GM12874 (cell line): ENCODE results near the gene VAMP2.

Experiments
- CTCF ChIP-seq: IDR thresholded peaks from 2 replicates; pipeline ENCODE4 v1.5.1; 2011; ENCODE audit warnings: low read depth, mild to moderate bottlenecking, control low read depth, low read length, moderate library complexity; ENCODE audit not compliant: insufficient read depth

VAMP2 gene

GRCh38 chr17:8122924-8123694 is 39.6 kb downstream of the VAMP2 start:
- TF ChIP-seq CTCF, result no peak

DNA sequence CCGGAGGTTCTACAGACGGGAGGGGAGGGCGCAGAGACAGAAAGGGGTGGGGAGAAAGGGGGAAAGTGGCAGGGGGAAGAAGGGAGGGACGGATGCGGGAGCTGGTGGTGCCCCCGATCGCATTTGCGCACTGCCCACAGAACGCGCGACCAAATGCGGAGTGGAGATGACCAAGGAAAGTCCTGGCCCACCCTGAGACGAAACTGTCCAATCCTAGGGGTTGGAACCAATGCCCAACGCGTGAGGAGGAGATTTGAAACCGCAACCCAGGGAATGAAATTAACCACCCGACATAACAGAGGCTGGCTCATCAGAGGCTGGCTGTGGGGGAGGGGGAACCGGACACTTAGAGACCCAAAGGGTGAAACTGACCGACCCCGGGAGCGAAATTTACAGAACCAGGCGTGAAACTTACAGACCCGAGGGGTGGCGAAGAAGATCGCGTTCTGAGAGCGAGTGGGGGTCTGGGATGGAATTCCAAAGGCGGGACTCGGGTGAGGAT is 40.3 kb downstream of the VAMP2 start:
- no peak for TF ChIP-seq CTCF

DNA sequence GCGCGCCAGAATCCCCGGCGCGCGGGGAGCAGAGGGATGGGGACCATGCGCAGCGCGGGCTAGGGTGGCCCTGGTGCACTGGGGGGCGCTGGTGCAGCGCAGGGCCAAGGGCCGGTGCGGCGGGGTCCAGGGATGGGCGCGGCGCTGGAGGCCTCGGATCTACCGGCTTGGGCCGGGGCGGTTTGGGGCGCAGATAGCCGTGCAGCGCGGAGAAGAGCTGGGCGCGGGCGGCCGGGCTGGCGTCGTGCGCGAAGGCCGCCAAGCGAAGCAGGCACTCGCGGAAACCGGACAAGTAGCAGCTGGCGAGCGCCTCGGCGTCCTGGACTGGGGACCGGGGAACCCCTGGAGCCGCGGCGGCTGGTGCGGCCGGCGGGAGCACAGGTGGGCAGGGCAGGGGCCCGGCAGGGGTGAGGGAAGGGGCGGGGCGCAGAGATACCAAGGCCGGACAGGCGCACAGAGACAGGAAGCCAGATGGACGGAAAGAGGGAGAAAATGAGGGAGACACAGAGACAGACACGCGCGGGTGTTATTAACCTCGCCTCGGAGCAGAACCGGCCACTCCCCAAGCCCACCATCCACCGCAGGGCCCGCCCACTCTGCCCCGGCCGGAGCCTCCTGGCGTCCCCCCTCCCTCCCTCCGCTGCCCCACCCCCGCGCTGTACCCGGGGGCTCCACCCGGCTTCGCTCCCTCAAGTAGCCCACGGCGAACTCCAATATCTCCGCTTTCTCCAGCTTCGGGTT is 40.9 kb downstream of the VAMP2 start:
- TF ChIP-seq CTCF, result peak; percentile 86

DNA sequence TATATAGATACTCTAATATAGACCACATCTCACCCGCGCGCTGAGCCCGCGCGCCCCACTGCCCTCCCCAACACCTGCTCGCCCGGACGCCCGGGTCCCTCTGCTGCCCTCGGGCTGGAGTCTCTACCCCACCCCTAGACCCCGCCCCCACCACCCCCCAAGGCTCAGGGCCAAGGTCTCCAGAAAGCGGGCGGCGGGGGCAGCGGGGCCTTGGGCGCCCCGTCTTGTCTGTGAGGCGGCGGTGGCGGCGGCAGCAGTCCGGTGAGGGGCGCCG is 41.4 kb downstream of the VAMP2 start:
- TF ChIP-seq CTCF, result no peak

DNA sequence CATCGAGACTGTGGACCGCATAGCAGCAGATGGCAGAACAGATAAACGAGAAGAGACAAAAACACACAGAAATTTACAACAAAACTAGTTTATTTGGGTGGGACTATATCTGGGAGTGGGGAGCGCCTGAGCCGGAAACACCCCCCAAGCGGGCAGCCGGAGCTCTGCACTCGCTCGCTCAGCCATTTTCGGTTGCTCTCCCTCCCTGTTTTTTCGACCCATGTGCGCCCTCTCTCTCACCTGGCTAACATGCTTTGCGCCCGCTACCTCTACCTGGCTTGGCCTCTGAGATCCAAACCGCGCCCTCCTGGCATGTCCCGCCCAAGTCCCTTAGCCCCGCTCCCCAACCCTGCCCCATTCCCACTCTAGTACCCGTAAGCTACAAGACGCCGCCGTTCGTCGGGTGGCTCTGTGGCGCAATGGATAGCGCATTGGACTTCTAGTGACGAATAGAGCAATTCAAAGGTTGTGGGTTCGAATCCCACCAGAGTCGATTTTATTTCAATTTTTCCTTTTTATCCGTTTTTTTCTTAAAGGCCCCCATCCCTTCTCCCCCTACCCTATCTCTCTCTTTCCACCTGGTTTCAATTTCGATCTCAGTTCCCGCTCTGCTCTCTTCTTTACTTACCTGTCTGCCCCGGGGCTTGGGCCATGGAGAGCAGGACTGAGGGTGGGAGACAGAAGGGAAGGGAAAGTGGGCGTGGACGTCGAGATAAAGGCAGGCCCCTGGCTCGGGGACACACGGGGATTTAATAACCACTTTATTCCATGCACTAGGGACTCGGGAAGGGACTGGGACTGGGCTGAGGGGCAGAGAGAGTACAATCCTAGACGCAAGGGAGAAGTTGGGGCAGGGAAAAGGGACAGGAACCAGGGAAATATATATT is 42.0 kb downstream of the VAMP2 start:
- TF ChIP-seq CTCF, result peak; percentile 60

DNA sequence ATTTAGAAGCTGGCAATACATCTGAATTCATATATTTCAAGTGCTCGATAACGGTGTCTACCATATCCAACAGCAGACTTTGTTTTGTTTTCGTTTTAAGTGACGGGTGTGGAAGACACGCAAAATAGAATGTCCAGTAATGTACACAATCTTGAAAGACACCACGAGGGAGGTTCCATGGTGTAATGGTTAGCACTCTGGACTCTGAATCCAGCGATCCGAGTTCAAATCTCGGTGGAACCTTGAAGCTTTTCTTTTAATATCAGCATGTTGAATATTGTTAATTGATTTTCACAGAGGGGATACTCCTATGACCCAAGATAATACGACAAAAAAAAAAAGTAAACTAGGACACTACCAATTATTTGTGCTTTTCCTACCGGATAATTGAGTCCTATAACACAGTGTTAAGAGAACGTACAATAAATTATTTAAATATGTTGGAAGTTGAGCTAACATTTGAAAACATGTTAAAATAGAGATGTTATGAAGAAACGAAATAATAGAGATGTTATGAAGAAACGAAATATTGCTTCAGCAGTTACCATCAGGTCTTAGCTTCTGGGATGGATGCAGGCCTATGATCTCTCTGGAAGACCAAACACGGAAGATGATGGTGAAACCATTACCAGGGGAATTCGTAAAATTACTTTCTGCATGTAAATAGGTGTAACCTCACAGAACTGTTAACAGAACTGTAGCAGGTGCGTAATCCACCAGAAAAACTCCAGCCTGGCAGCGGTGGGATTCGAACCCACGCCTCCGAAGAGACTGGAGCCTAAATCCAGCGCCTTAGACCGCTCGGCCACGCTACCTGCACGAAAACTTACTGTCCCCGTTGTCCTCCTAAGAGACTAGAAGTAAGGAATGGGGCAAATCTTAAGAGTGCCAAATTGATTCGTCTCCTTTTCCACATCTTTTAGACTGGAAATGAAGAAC is 42.9 kb downstream of the VAMP2 start:
- TF ChIP-seq CTCF, result no peak
